Measurements from ENCODE around the gene ANKRD52.

Gene ANKRD52

GRCh38 chr12:56244494-56244893 lies 13.7 kb downstream of the ANKRD52 start:
- Histone ChIP-seq H3K27ac (ENCODE audit: insufficient read depth, low read length, poor library complexity, severe bottlenecking) (no peak overlapping the region), H3K36me3 (ENCODE audit: control insufficient read depth, insufficient read depth, low read length) (peaks cover 91% of the 10 kb centered on the region), H3K27me3 (replicated peaks; ENCODE audit: control insufficient read depth, insufficient read depth, low read length, poor library complexity, severe bottlenecking) (no peaks in the 10 kb centered on the region), H3K4me3 (ENCODE audit: insufficient read depth, low read depth, low read length, poor library complexity, severe bottlenecking) (no peak overlapping the region), H3K9me3 (ENCODE audit: control insufficient read depth, low read length) (no peaks in the 10 kb centered on the region), H3K4me1 (ENCODE audit: control insufficient read depth, insufficient read depth, low read length, poor library complexity, severe bottlenecking) (no peaks in the 10 kb centered on the region)
- no peak for DNase-seq

- Histone ChIP-seq H3K9me3 (ENCODE audit: control insufficient read depth, low read length) (no peaks in the 10 kb centered on the region), H3K4me1 (ENCODE audit: control insufficient read depth, insufficient read depth, low read length, poor library complexity, severe bottlenecking) (no peaks in the 10 kb centered on the region), H3K27me3 (replicated peaks; ENCODE audit: control insufficient read depth, insufficient read depth, low read length, poor library complexity, severe bottlenecking) (no peaks in the 10 kb centered on the region), H3K4me3 (ENCODE audit: insufficient read depth, low read depth, low read length, poor library complexity, severe bottlenecking) (no peak overlapping the region), H3K27ac (ENCODE audit: insufficient read depth, low read length, poor library complexity, severe bottlenecking) (no peak overlapping the region), H3K36me3 (ENCODE audit: control insufficient read depth, insufficient read depth, low read length) (peaks cover 89% of the 10 kb centered on the region)
- no peak for DNase-seq
Measured at GRCh38 chr12:56243731-56244181, 14.4 kb downstream of the ANKRD52 start.

- Histone ChIP-seq H3K4me1 (ENCODE audit: control insufficient read depth, insufficient read depth, low read length, poor library complexity, severe bottlenecking) (no peaks in the 10 kb centered on the region), H3K27me3 (replicated peaks; ENCODE audit: control insufficient read depth, insufficient read depth, low read length, poor library complexity, severe bottlenecking) (no peaks in the 10 kb centered on the region), H3K4me3 (ENCODE audit: insufficient read depth, low read depth, low read length, poor library complexity, severe bottlenecking) (no peak overlapping the region), H3K9me3 (ENCODE audit: control insufficient read depth, low read length) (no peaks in the 10 kb centered on the region), H3K36me3 (ENCODE audit: control insufficient read depth, insufficient read depth, low read length) (peaks cover 81% of the 10 kb centered on the region), H3K27ac (ENCODE audit: insufficient read depth, low read length, poor library complexity, severe bottlenecking) (no peak overlapping the region)
- no peak for DNase-seq
Measured at GRCh38 chr12:56242986-56243385, 15.2 kb downstream of the ANKRD52 start.

- H3K4me3 ChIP-seq (ENCODE audit: insufficient read depth, low read depth, low read length, poor library complexity, severe bottlenecking): no peak overlapping the region
- H3K9me3 ChIP-seq (ENCODE audit: control insufficient read depth, low read length): no peaks in the 10 kb centered on the region
- DNase-seq: no peak
- H3K27me3 ChIP-seq (replicated peaks; ENCODE audit: control insufficient read depth, insufficient read depth, low read length, poor library complexity, severe bottlenecking): no peaks in the 10 kb centered on the region
- no peaks in the 10 kb centered on the region for H3K4me1 ChIP-seq (ENCODE audit: control insufficient read depth, insufficient read depth, low read length, poor library complexity, severe bottlenecking)
- no peak overlapping the region for H3K27ac ChIP-seq (ENCODE audit: insufficient read depth, low read length, poor library complexity, severe bottlenecking)
- peaks cover 70% of the 10 kb centered on the region for H3K36me3 ChIP-seq (ENCODE audit: control insufficient read depth, insufficient read depth, low read length)
Measured at GRCh38 chr12:56241424-56242303, 16.5 kb downstream of the ANKRD52 start.

- no peak for DNase-seq
- H3K9me3 ChIP-seq (ENCODE audit: control insufficient read depth, low read length): no peaks in the 10 kb centered on the region
- H3K27me3 ChIP-seq (replicated peaks; ENCODE audit: control insufficient read depth, insufficient read depth, low read length, poor library complexity, severe bottlenecking): no peaks in the 10 kb centered on the region
- no peak overlapping the region for H3K4me3 ChIP-seq (ENCODE audit: insufficient read depth, low read depth, low read length, poor library complexity, severe bottlenecking)
- H3K36me3 ChIP-seq (ENCODE audit: control insufficient read depth, insufficient read depth, low read length): peaks cover 34% of the 10 kb centered on the region
- no peaks in the 10 kb centered on the region for H3K4me1 ChIP-seq (ENCODE audit: control insufficient read depth, insufficient read depth, low read length, poor library complexity, severe bottlenecking)
- H3K27ac ChIP-seq (ENCODE audit: insufficient read depth, low read length, poor library complexity, severe bottlenecking): no peak overlapping the region
Measured at GRCh38 chr12:56237552-56237951, 20.6 kb downstream of the ANKRD52 start.

- Histone ChIP-seq H3K36me3 (ENCODE audit: control insufficient read depth, insufficient read depth, low read length) (peaks cover 29% of the 10 kb centered on the region), H3K4me3 (ENCODE audit: insufficient read depth, low read depth, low read length, poor library complexity, severe bottlenecking) (no peak overlapping the region)
Measured at GRCh38 chr12:56236985-56237384, 21.2 kb downstream of the ANKRD52 start.

GRCh38 chr12:56236091-56236490 lies 22.1 kb downstream of the ANKRD52 start:
- H3K27ac ChIP-seq (ENCODE audit: insufficient read depth, low read length, poor library complexity, severe bottlenecking): no peak overlapping the region
- no peak overlapping the region for H3K4me3 ChIP-seq (ENCODE audit: insufficient read depth, low read depth, low read length, poor library complexity, severe bottlenecking)
- peaks cover 20% of the 10 kb centered on the region for H3K36me3 ChIP-seq (ENCODE audit: control insufficient read depth, insufficient read depth, low read length)
- no peaks in the 10 kb centered on the region for H3K4me1 ChIP-seq (ENCODE audit: control insufficient read depth, insufficient read depth, low read length, poor library complexity, severe bottlenecking)
- H3K9me3 ChIP-seq (ENCODE audit: control insufficient read depth, low read length): no peaks in the 10 kb centered on the region
- DNase-seq: no peak
- no peaks in the 10 kb centered on the region for H3K27me3 ChIP-seq (replicated peaks; ENCODE audit: control insufficient read depth, insufficient read depth, low read length, poor library complexity, severe bottlenecking)

More at GRCh38 chr12:56236985-56237384, 21.2 kb downstream of the ANKRD52 start:
- Histone ChIP-seq H3K9me3 (ENCODE audit: control insufficient read depth, low read length) (no peaks in the 10 kb centered on the region), H3K27me3 (replicated peaks; ENCODE audit: control insufficient read depth, insufficient read depth, low read length, poor library complexity, severe bottlenecking) (no peaks in the 10 kb centered on the region), H3K4me1 (ENCODE audit: control insufficient read depth, insufficient read depth, low read length, poor library complexity, severe bottlenecking) (no peaks in the 10 kb centered on the region), H3K27ac (ENCODE audit: insufficient read depth, low read length, poor library complexity, severe bottlenecking) (no peak overlapping the region)
- no peak for DNase-seq

GRCh38 chr12:56234746-56235436 lies 23.3 kb downstream of the ANKRD52 start:
- DNase-seq: no peak
- H3K36me3 ChIP-seq (ENCODE audit: control insufficient read depth, insufficient read depth, low read length): peaks cover 8% of the 10 kb centered on the region
- H3K9me3 ChIP-seq (ENCODE audit: control insufficient read depth, low read length): no peaks in the 10 kb centered on the region
- no peaks in the 10 kb centered on the region for H3K4me1 ChIP-seq (ENCODE audit: control insufficient read depth, insufficient read depth, low read length, poor library complexity, severe bottlenecking)
- H3K27ac ChIP-seq (ENCODE audit: insufficient read depth, low read length, poor library complexity, severe bottlenecking): no peak overlapping the region
- H3K4me3 ChIP-seq (ENCODE audit: insufficient read depth, low read depth, low read length, poor library complexity, severe bottlenecking): no peak overlapping the region
- no peaks in the 10 kb centered on the region for H3K27me3 ChIP-seq (replicated peaks; ENCODE audit: control insufficient read depth, insufficient read depth, low read length, poor library complexity, severe bottlenecking)

- H3K27me3 ChIP-seq (replicated peaks; ENCODE audit: control insufficient read depth, insufficient read depth, low read length, poor library complexity, severe bottlenecking): no peaks in the 10 kb centered on the region
- no peaks in the 10 kb centered on the region for H3K4me1 ChIP-seq (ENCODE audit: control insufficient read depth, insufficient read depth, low read length, poor library complexity, severe bottlenecking)
- no peak for DNase-seq
- no peak overlapping the region for H3K27ac ChIP-seq (ENCODE audit: insufficient read depth, low read length, poor library complexity, severe bottlenecking)
- no peaks in the 10 kb centered on the region for H3K36me3 ChIP-seq (ENCODE audit: control insufficient read depth, insufficient read depth, low read length)
- H3K4me3 ChIP-seq (ENCODE audit: insufficient read depth, low read depth, low read length, poor library complexity, severe bottlenecking): no peak overlapping the region
- no peaks in the 10 kb centered on the region for H3K9me3 ChIP-seq (ENCODE audit: control insufficient read depth, low read length)
Measured at GRCh38 chr12:56231184-56231582, 27.0 kb downstream of the ANKRD52 start.
